Stimulated activated CD4-positive, alpha-beta T cell treated with anti-CD3 and anti-CD28 coated beads, Interleukin-15, amount 100 ng/mL, for 24 hours (primary cell): Measurements from ENCODE around the gene TNFAIP8.
A peak's percentile ranks its signal among the peaks of the same experiment; 100 is the strongest.
"Not testable (repeated sequence)": the region's sequence is repeated elsewhere in the genome, so short reads cannot be mapped to it uniquely, and the experiment has no call there.

Experiments
- DNase-seq: peaks from one replicate; pipeline ENCODE4 v3.0.0-alpha.2; 2020

Gene TNFAIP8

DNA sequence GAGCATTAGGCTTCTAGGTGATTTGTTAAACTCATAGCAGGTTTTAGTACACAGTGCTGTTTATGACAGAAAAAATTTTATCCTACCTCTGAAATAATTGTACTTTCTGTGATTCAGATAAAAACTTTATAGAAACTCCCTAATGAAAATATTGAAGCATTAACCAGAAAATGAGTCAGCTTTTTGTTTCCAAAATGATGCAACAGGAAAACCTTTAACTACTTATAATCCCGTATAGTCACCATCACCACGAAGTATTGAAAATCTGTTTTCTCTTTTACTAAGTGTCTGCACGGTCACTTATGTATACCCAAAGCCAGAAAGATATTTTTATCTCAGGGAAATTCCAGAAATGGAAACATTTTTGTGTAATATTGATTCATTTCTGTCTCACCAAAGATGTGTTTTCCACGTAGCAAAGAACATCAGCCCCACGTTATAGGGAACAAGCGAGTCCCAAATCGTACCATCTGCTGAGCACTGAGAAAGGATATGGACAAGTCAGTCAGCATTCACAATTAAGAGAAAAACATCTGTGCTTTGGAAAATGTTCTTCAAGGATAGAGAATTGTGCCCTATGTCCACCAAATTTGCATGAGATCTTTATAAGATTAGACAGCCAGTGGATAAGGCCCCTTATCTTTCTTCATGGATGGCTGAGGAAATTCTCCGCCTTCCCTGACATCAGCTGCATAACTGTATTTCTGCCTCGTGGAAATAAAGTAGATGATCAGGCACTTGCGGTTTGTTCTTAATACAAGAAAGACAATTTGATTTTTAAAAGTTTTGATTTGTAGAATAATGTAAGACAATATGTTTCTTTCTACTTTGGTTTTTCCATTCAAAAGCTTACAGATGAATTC is 41.9 kb downstream of the TNFAIP8 start:
- peak; percentile 42 for DNase-seq

DNA sequence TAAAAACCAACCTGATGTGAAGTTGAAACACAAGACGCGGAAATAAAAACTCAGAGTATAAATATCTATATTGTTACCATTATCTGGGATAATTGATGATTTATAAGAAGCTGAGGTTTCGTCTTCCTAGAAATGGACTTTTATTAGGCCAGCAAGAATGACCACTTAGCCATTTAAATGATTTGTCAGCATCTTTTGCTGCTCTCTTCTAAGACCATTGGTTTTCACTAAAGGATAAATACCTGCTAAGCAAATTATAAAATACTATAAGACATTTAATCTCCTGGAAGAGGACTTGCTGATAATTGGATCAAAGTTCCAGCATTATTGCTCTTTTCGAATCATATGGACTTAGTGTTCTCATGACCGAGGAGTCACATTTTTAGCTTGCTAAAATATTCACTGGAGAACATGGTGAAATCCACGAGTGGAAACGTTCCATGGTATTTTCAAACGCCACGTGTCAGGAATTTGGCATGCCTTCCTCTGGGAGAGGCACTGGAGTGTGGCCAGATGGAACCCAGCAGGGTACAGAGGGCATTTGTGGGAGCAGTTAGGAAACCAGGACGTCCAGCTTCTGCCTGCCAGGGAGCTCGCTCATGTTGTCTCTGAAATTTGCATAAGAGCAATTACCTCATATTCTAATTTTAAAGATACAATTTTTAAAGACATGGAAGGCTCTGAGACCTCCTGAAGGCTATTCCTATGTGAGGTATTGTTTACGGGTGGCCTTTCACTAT is 43.1 kb downstream of the TNFAIP8 start:
- DNase-seq = no peak

DNA sequence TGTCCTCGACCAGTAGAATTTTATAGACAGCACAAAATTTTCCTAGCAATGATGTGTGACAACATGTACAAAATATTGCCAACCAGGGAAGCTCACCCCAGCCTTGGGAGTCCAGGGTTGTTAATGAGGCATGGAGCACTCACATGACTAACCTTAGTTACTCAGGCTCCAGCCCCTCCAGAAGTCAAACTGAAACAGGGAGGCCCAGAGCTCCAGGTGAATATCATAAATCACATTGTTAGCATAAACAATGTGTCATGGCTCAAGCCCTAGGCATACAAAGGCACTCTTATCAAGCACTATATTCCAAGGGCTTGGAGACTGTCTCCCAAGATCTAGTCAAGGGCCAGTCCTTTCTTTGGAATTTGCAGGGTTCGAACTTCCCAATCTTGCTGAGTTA is 44.4 kb downstream of the TNFAIP8 start:
- peak; percentile 39 for DNase-seq

DNA sequence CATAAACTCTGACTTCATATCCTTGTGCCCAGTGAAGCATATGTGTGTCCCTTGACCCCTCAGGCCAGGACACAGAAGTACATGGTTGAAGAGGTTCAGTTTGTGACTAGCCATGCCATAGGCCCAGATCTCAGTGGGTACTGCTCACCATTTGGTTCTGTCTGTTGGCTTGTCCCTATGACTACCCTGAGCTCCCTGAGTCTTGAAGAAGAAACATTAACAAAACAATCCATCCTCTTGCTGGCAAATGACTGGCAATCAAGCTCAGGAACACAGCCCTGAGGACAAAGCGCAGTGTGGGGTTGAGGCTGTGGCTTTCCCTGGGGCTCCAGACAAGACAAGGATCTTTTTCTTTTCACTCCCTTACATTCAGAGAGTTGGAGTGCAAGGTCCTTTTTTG is 46.3 kb downstream of the TNFAIP8 start:
- DNase-seq = no peak

DNA sequence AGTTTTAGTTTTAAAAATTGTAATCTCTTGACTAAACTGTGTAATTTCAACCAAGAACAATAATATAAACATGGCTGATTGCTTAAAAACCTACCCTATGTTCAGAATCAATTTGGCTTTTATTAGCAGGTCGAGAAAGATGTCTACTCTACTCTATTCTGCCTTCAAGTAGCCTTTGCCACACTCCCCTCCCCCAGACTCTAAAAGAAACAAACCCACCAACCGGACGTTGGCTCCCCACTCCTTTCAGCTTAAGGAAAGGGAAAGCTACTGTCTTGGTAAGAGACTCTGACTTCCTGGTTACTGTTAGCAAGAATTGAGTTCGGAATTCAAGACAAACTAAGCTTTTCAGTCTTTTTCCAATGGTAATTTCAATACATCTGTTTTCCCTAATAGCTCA is 46.7 kb downstream of the TNFAIP8 start:
- no peak for DNase-seq

DNA sequence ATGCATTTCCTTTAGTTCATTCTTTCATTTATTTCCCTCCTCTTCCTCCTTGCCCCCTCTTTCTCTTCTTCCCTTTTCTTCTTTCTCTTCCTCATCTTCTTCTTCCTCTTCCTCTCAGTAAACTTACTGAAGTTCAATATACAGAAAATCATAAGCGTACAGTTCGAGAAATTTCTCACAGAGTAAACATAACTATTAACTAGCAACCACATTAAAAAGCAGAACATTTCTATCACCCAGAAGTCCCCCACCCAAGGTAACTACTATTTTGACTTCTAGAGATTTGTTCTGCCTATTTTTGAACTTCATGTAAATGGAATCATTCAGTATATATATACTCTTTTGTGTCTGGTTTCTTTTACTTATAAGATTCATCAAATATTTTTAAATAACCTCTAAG is 48.2 kb downstream of the TNFAIP8 start:
- DNase-seq = no peak

DNA sequence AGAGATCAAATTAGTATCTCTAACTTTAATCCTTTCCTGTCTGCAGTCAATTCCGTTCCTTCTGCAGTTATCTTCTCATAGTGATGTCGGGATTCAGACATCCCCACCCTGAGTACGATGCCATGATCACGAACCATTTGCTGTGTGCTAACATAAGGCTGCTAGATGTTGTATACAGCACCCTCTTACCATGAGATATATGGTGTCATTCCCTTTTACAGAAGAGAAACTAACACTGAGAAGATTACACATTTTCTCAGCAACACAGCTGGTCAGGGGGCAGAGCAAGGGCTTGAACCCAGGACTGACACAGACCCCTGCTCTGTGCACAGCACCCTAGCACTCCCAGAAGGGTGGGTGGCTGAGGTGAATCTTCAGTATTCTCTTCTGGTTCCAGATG is 49.6 kb downstream of the TNFAIP8 start:
- no peak for DNase-seq

DNA sequence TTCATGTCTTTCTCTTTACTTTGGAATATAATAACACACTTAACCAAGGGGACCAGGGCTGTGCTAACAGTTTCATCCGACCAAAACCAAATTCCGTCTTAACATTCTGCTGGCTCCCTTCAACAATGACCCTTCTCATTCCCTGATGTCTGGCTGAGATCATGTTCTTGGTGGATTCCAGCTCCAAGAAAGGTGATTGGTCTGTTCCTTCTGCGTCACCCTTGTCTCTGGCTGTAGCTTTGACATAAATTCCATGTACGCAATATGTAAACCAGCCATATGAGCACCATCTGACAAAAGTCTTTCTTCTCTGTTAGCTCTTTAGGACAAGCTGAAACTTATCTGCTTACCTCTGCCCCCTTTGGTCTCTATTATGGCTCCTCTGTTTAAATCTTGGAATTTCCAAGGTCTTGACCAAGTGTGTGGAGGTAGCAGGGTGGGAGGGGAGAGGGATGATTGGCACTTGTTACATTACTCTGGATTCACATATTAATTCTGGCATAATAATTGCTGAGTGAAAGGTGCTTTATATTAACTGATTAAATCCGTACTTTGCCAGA is 50.8 kb downstream of the TNFAIP8 start:
- no peak for DNase-seq

DNA sequence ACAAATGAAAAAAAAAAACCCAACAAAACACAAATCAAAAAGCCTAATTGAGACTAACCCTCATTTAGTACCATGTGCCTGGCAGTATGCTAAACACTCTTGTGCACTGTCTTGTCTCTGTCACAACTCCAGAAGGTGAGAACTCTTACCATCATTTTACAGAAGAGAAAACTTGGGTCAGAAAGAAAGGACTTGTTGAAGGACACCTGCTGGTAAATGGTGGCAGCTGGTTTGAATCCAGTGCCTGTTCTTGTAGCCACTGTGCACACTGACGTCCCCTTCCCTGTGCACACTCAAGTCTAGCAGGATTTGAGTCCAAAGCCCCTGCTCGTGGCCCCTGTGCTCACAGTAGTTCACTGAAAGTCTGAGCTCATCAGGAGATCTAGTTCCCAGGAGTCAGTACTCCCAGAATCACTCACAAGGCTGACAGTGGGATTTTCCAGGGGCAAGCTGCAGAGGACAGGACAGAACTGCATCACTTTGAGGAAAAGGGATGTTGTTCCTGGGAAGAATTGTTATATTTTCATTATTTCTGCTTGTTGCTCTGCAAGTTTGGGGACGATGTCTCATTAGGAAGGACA is 53.5 kb downstream of the TNFAIP8 start:
- DNase-seq = no peak

DNA sequence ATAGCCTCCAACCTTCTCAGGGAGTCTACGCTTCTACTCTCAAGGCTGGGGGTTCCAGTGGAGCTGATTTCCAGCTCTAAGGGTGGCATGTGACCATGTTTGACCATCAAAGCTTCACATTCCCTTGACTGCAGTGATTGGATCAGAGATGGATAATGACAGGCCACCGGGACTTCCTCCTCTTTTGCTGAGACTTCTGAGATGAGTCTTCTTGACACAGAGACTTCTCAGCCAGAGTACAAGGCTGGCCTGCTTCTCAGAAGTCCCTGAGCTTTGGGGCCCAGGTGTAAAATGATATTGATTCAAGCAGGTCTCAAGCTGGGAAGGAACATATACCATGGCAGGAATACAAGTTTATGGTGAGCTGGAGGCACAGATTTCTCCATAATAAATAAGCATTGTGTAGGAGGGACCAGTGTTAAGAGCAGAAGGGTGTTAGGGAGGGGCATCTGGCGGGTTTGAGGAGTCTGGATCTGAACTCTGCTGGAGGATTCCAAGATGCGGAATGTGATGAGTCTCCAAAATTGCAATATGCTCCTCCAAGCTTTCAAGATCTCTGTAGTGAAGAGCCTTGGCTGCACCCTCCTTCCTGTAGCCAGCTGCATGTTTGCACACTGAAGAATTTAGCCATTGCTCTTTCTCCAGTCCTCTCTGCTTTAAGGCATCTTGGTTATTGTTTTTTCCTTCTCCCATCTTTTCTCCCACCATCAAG is 54.8 kb downstream of the TNFAIP8 start:
- no peak for DNase-seq

DNA sequence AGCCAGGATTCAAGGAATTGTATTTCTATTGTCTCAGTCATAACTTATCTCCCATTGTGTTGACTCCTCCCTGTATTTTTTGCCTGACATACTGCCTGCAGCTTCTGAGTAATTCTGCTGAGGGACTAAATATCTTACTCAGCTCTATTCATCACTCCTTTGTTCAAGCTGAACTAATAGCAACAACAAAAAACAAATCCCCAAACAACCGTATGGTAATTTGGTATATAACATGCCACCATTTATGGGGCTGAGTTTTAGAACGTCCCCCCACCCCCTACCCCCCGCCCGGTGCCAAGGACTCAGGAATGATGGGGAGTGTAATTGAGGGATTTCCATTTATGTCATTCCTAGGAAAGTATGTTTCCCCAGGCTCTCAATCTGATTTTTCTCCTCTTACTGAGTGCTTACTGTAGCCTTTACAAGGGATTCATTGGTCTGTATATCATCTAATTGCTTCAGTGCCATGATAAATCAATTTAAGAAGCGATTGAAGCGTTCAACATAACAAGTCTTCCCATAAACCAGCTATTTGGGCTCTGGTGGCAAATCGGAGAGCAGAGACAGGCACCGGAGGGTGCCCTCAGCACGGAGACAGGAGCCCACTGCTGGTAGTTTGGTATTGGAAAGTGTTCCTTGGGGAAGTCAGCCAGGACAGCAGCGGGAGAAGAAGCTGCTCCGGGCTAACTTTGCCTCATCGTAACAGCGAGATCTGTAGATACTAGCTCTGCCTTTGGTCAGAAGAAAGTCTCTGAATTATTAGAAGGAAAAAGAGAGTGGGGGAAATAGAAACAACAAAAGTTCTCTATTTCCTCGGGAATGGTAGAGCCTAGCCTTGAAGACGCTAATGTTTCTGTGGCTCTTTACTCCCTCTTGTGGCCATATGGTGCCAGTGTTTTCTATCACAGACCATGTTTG is 55.8 kb downstream of the TNFAIP8 start:
- peak; percentile 50 for DNase-seq

DNA sequence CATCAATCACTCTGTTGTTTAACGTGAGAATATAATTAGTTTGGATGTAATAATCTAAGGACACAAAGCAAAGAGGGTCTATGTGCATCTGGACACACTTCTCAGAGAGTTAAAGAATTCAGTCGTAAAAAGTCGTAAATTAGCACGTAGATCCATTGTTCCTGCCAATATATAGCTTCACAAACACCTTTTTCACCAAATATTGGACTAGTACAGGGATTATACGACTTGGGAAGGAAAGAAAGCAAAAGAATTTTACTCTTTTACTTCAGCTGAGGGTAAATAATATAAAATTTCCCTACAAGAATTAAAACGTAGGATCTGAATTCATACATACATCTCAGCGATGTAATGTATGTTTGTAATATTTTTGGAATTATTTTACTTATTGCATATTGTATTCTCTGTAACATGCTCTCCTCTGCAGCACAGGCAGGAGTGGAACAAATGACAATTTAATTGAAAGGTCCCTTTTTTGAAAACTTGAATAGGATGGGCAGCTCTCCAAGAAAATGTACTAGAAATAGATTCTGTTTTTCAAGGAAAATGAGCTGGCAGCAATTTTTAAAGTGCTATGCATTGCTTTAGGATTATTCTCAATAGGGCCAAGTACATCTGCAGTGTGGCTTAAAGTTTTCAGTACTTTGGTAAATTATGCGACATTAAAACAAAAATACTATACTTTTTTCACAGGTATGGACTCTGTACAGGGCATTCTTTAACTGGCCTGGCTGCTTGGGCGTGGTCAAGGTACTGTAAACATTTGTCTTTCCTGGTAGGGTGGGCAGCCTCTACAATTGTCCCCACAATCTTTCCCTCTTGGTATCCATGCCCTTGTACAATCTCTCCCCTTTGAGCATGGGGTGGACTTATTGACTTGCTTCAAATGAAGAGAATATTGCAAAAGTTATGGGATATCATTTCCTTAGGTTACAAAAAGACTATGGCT is 56.7 kb downstream of the TNFAIP8 start:
- no peak for DNase-seq

DNA sequence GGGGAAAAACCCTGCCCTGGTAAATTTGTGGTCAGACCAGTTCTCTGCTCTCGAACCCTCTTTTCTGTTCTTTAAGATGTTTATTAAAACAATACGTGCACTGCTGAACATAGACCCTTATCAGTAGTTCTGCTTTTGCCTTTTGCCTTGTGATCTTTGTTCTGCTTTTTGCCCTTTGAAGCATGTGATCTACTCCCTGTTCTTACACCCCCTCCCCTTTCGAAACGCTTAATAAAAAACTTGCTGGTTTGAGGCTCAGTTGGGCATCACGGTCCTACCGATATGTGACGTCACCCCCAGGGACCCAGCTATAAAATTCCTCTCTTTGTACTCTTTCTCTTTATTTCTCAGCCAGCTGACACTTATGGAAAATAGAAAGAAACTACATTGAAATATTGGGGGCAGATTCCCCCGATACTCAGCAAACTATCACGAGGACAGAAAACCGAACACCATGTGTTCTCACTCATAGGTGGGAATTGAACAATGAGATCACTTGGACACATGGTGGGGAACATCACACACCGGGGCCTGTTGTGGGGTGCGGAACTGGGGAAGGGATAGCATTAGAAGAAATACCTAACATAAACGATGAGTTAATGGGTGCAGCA is 58.4 kb downstream of the TNFAIP8 start:
- not testable (repeated sequence) for DNase-seq

DNA sequence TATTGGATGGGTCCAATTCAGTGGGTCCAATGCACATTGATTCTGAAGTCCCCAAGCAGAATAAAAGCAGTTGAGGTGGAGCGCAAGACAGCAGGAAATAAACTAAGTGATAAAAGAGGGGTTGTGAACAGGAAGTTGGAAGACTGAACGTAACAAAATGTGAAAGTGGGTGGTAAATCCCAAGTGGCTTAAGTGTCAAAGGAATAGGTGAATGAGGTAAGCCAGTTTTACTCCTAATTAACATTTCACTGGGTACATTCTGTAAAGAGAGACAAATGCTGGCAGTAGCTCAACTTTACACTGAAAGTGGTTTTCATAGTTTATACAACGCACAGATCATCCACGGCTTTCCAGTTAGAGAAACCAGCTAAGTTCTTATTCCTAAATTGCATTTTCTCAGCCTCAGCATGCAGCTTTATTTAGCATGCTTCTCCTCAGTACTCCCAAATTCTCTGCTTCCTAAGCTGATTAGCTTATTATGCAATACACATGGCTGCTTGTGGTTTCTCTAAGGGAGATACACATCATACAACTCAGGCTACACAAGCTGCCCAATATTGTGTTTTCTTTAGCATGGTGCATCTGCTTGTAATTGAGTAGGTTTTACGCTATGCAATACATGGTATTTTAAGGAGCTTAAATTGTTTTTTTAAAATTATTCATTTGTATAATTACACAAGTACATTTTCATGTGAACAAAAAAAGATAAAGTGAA is 62.2 kb downstream of the TNFAIP8 start:
- DNase-seq = no peak

DNA sequence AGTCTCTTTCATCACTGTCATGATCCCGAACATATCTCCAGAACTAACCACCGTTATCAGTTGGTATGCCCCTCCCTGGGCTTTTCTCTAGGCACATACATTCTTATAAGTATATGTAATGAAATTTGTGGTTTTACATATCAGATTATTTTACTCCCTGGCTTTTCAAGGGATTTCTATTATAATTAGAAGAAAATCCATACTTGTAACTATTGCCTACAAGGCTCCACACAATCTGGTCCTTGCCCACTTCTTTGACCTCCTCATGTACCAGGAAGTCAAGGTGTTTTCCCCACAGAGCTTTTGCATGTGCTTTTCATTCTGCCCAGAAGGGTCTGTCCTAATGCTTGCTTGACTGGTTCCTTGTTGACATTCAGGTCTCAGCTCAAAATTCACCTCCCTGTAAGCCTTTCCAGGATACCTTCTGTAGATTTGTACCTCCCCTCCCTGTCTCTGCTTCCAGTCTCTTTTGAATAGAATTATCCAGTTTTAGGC is 62.8 kb downstream of the TNFAIP8 start:
- DNase-seq = no peak

DNA sequence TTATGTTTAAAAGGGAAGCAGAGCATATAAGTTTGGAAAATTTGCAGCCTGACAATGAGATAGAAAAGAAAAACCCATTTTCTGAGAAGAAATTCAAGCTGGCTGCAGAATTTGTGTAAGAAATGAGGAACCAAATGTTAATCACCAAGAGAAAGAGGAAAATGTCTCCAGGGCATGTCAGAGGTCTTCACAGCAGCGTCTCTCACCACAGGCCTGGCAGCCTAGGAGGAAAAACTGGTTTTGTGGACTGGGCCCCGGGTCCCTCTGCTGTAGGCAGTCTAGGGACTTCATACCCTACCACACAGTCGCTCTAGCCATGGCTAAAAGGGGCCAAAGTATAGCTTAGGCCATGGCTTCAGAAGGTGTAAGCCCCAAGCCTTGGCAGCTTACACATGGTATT is 64.3 kb downstream of the TNFAIP8 start:
- DNase-seq = no peak

DNA sequence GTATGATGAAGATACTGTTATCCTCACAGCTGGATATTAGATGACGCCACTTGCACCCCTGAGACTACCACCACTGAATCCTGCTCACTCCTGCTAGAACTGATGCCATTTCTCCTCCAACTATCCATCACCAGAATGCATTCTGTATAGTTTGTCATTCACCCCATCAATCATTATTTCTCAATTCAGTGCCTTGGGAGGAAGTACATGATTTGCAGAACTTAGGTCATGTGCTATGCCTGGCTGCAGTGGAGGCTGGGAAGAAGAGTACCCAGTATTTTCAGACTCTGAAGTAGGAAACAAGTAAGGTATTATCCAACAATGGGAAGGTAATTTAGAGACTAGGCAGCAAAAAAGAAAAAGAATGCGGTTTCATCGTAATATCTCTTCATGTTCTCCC is 70.2 kb downstream of the TNFAIP8 start:
- no peak for DNase-seq

DNA sequence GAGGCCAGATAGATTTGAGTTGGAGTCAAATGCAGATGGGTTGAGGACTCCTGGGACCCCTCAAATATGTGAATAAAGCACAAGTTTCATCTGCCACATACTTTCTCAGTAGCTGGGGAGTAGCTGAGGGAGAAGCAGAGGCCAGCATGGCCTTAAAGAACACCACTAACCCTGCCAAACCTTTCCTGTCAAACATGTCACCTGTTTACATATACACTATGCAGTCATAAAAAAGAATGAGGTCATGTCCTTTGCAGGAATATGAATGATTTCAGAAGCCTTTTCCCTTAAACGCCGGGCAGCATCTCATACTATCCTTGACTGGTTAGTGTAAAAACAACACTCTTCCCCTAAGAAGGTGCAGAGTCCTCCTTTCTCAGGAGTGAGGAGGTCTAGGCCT is 71.2 kb downstream of the TNFAIP8 start:
- DNase-seq = no peak

DNA sequence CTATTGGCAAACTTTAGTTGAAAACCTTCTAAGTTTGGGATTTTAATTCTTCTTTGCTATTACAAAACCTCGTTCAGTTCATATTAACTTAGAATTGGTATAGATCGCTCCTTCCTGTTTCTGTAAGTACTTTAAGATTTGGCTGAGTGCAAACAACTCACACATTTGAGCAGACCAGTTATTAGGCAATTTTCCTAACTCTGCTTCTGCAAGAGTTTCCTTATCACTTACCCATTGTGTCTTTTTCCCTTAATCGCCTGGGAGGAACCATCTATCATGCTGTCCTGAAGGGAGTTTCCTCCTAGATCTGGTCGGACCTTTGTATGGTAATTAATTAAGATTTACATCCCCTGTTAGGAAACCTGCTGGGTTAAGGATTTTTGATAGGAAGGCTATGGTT is 71.8 kb downstream of the TNFAIP8 start:
- DNase-seq = not testable (repeated sequence)
